GM19238 (cell line): ENCODE measurements around the gene COPE.

ENCODE experiments used
- DNase-seq: peaks from one replicate; pipeline ENCODE4 v3.0.0; 2011; ENCODE audit warnings: low spot score; ENCODE audit not compliant: insufficient read length

The COPE gene

DNA sequence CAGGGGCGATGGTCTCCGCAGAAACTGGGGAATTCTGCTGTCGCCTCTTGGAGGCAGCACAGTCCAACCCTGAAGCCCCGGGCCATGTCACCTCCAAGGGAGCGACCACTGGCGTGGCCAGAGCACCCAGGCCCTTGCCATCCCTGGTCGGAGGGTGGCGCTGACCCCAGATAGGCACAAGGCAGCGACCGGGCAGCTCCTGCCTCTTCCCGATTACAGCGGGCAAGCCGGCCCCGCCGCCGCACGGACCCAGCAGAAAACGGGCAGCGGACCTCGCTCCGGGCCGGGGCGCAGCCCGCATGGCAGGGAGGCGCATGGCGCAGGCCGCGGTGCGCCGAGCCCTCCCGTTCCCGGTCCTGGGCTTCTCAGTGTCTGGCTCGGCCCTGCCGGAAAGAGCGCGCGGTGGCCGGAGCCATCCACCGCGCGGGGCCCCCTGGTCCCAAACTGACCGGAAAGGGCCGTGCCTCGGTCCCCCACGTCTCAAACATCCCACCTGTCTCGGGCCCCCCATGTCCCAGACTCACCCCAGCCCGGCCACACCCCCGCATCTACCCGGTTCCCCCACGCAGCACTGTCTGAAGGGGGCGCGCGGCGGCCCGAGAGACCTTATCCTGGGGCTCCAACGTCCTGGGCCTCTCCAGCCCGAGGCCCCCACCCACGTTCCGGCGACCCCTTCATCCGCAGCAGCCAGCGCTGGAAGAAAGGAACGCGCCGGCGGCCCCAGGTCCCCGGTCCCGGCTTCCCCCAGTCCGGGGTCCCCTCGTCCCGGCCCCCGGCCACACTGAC lies 24.0 kb downstream of the COPE start:
- DNase-seq, result no peak

DNA sequence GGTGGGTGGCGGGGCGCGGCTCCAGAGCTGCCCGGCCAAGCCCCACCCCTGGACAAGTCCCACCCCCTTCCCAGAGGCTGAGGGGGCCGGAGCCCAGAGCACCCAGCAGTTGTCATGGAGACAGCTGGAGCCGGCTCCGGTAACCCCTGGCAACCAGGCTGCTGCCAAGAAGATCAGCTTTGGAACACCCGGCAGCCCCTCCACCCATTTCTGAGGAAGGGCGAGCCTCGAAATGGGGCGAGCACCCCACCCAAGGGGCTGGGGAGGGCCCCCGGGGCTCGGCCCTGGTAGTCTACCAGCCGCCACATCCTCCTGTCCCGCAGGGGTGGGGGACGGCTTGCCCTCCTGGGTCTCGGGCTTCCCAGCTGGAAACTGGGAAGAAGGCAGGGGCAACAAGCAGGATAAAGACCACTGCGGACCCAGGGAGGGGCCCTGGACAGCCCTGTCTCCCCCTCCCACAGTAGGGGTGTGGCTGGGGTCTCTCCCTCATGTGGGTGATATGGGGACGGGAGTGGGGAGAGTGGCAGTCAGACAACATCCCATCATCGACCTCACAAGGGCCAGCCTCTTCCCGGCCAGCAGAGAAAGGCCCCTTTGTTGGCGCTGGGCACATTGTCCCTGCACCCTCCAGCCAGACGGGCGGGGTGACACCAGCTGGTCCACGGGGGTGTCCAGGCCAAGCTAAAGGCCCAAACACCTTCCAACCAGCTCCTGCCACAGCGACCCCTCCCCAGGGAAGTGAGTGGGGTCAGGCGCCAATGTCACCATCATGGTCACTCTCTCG lies 24.7 kb downstream of the COPE start:
- no peak for DNase-seq

DNA sequence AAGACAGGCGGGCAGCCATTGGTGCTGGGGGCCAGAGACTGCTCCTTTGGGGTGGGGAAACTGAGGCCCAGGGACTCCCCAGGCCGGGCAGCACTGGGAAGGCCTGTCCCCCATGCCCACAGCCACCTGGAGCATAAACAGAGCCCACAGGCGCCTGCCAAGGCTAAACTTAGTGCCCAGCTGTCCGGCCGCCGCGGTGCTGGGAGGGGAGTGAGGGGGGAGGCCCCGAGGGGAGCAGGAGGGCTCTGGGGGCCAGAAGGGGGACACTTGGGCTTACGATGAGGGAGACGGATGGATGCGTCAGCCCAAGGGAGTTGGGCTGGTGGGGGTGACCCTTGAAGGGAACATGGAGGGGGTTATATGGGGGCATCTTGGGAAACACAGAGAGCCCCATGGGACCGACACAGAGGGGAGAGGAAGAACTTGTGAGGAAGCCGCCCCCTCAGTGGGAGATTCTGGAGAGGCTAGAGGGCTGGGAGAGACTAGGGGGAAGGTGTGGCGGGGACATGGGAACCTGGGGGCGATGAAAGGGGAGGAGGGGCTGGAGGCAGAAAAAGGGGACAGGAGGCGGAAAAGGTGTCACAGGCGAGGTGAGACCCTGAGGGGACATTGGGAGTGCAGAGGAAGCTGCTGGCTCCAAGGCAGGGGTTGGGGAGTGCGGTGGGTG lies 25.5 kb downstream of the COPE start:
- DNase-seq, result no peak

- no peak for DNase-seq
Measured at GRCh38 chr19:18889949-18890745, 29.0 kb downstream of the COPE start.

- no peak for DNase-seq
Measured at GRCh38 chr19:18886972-18887371, 32.2 kb downstream of the COPE start.

DNA sequence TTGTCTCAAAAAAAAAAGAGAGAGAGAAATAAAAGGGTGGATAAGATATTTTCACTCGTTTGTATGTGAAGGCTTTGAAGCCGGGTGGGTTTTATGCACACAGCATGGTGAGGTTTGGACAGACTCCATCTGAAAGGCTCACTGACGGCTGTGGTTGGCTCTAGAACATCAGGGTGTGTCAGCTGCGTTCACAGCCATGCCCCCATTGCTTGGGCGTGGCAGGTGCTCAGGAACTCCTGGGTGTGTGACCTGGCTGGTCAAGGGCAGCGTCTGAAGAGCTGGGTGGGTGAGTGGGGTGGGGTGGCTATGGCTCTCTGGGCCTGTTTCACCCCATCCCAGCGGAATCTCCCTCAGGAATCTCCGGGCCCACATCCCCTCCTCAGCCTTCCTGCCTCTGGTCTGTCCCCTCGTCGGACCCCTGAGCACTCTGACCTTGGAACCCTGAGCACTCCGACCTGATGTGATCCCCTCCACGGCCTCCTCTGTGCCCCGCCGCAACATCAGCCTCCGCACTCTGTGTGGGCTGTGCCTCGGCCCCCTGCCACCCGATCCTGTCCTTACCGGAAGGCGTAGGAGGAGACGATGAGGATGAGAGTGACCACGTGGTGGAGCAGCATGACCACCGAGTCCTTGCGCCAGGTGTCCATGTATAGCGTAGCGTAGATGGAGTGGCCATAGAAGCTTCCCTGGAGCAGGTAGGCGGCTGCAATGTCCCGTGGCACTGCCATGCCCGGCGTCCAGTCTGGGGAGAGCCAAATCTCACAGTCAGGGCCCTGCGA lies 35.5 kb downstream of the COPE start:
- DNase-seq, result no peak

GRCh38 chr19:18881491-18881890 lies 37.7 kb downstream of the COPE start:
- DNase-seq, result no peak

DNA sequence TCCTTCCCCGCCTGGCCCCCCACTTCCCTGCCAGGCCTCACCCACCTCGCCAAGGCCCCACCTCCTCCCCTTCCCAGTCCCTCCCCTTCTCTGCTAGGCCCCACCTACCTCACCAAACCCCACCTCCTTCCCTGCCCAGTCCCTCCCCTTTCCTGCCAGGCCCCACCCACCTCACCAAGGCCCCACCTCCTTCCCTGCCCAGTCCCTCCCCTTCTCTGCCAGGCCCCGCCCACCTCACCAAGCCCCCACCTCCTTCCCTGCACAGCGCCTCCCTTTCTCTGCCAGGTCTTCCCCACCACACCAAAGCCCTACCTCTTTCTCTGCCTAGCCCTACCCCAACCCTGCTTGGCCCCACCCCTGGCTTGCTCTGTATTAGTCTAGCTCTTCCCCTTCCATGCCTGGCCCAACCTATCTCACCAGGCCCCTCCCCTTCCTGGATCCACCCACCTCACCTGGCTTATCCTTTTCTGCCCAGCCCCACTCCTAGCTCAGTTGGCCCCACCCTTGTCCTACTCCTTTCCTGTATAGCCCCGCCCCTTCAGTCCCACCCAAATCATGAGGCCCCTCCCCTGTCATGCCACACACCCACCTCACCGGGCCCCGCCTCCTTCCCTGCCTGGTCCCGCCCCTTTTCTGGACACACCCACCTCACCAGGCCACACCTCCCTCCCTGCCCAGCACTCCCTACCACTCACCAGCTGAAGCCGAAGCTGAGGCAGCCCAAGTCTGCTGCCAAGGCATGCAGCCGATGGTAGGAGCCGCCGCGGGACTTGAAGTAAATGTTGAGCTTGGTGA lies 39.4 kb downstream of the COPE start:
- DNase-seq, result no peak

GRCh38 chr19:18878858-18879578 lies 40.2 kb downstream of the COPE start:
- DNase-seq, result no peak

GRCh38 chr19:18878058-18878797 lies 41.0 kb downstream of the COPE start:
- DNase-seq, result no peak

GRCh38 chr19:18876865-18877264 lies 42.3 kb downstream of the COPE start:
- DNase-seq, result no peak

DNA sequence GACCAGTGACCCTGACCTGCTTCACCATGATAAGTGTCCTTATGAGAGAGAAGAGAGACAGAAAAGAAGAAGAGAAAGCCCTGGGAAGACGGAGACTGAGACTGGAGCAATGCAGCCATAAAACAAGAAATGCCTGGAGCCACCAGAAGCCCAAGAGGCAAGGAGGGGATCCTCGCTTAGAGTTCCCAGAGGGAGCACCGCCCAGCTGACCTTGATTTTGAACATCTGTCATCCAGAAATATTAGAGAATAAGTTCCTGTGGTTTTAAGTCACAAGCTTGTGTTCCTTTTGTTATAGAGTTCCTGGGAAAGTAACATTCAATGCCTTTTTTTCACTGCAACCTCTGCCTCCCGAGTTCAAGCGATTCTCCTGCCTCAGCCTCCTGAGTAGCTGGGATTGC lies 43.5 kb downstream of the COPE start:
- DNase-seq, result no peak

GRCh38 chr19:18871543-18871942 lies 47.6 kb downstream of the COPE start:
- DNase-seq, result no peak

DNA sequence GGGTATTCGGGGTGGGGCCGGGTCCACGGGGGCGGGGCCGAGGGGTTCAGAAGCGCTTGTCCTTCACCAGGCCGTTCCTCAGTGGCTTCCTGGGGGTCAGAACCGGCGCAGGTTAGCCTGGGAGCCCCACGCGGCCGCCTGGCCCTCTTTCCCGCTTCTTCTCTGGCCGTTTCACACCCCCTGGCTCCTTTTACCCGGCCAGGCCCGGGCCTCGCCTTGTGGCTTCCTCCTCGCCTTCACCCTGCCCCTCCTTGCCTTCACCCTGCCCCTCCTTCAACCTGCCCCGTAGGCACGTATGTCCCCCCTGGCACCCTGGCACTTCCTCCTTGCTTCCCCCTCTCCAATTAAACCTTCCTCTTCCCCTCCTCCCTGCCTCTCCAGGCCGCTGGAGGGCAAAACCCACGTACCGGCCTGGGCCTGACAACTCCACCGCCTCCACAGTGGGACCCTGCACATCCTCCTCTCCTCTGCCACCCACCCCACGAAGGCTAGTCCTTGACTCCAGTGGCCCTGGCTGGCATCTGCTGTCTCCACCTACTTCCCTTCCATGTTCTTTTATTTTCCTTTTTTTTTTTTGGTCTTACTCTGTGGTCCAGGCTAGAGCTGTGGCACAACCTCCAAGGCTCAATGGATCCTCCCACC lies 48.5 kb downstream of the COPE start:
- no peak for DNase-seq

- no peak for DNase-seq
Measured at GRCh38 chr19:18869781-18870530, 49.2 kb downstream of the COPE start.

DNA sequence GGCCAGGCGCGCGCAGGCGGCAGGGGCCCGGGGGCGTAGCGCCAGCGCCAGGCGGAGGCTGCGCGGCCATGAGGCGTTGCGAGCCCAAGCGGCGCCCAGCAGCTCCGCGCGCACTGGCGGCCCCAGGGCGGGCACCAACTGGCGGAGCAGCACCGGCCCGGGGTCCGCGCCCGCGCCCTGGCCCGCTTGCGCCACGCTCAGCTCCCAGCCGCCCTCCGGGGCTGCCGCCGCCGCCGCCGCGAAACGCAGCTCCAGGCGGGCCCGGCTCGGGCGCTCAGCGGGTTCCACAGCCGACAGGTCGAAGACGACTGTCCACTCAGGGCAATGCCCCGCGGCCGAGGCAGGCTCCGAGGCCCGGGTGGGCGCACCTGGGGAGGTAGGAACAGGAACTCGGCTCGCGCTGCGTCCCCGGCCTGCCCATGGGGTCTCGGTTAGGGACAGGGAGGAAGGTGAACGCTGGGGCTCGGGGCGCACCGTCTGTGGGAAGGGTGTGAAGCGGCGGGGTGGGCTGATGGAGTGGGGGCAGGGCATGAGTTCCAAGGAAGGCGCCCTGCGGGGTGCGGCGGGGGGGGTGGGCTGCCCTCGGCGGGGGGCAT lies 50.1 kb downstream of the COPE start:
- no peak for DNase-seq
